CD14-positive monocyte (primary cell): Measurements from ENCODE around the gene CALML4. TPM values are rescaled to one million over a fixed set of nuclear protein-coding genes. Genes with fewer than 3 reads are reported as not detected.
A peak's percentile ranks its signal among the peaks of the same experiment; 100 is the strongest.

Experiments used
- DNase-seq, 3 donors: peaks; one replicate each; pipeline ENCODE4 v3.0.0-alpha.2; 2011 to 2022
- H2AFZ ChIP-seq: 2 replicates; pipeline ENCODE4 v1.6.0; 2012; ENCODE audit warnings: mild to moderate bottlenecking, low read depth, low read length, inconsistent platforms; ENCODE audit not compliant: insufficient read depth, poor library complexity, severe bottlenecking
- H3K27ac ChIP-seq, 2 donors: 1 replicate in 1 of 2; 2 replicates in 1 of 2; pipeline ENCODE4 v1.5.1; 2012 to 2013; ENCODE audit warnings: low read length in 2 of 2, control low read depth in 1 of 2, inconsistent platforms in 1 of 2, low read depth in 1 of 2, mild to moderate bottlenecking in 1 of 2
- H3K27me3 ChIP-seq, 2 donors: one replicate each; pipeline versions ENCODE4 v1.6.0 to v1.6.1; 2011 to 2013; ENCODE audit warnings: low read length in 2 of 2; ENCODE audit not compliant: control insufficient read depth in 2 of 2, insufficient read depth in 2 of 2
- H3K36me3 ChIP-seq, 2 donors: replicated peaks in 1 of 2; 1 replicate in 1 of 2; 2 replicates in 1 of 2; pipeline versions ENCODE4 v1.5.1 to v1.6.1; 2012 to 2013; ENCODE audit warnings: low read length in 2 of 2, control low read depth in 1 of 2, inconsistent platforms in 1 of 2, mild to moderate bottlenecking in 1 of 2; ENCODE audit not compliant: insufficient read depth in 2 of 2, control insufficient read depth in 1 of 2
- H3K4me1 ChIP-seq, 2 donors: 1 replicate in 1 of 2; 2 replicates in 1 of 2; pipeline versions ENCODE4 v1.5.1 to v1.6.1; 2012 to 2013; ENCODE audit warnings: low read length in 2 of 2, control low read depth in 1 of 2, inconsistent platforms in 1 of 2, mild to moderate bottlenecking in 1 of 2, moderate library complexity in 1 of 2; ENCODE audit not compliant: insufficient read depth in 2 of 2, control insufficient read depth in 1 of 2
- H3K4me2 ChIP-seq: replicated peaks from 2 replicates; pipeline ENCODE3; 2012; ENCODE audit warnings: low read length, moderate library complexity, mild to moderate bottlenecking; ENCODE audit not compliant: poor library complexity, severe bottlenecking; ENCODE audit errors: extremely low read depth
- H3K4me3 ChIP-seq, 3 experiments: fragments of 200-600 bp in 1 of 3; sonication (generic) in 1 of 3; replicated peaks in 1 of 3; 1 replicate in 2 of 3; 2 replicates in 1 of 3; pipeline ENCODE4 v1.5.1; 2011 to 2013; ENCODE audit warnings: low read length in 3 of 3, mild to moderate bottlenecking in 3 of 3, control low read depth in 2 of 3, low read depth in 2 of 3, inconsistent platforms in 1 of 3, moderate library complexity in 1 of 3
- H3K79me2 ChIP-seq: 2 replicates; pipeline ENCODE4 v1.6.0; 2012; ENCODE audit warnings: mild to moderate bottlenecking, control low read depth, inconsistent platforms, low read length, moderate library complexity; ENCODE audit not compliant: insufficient read depth
- H3K9ac ChIP-seq: 2 replicates; pipeline ENCODE4 v1.6.0; 2017; ENCODE audit warnings: low read length, mild to moderate bottlenecking; ENCODE audit not compliant: insufficient read depth, poor library complexity, severe bottlenecking
- H3K9me3 ChIP-seq, 2 donors: replicated peaks in 1 of 2; 1 replicate in 1 of 2; 2 replicates in 1 of 2; pipeline versions ENCODE4 v1.5.1 to v1.6.1; 2012 to 2013; ENCODE audit warnings: low read length in 2 of 2, control low read depth in 1 of 2; ENCODE audit not compliant: control insufficient read depth in 1 of 2, insufficient read depth in 1 of 2
- H4K20me1 ChIP-seq: 2 replicates; pipeline ENCODE4 v1.6.0; 2012; ENCODE audit warnings: mild to moderate bottlenecking, low read length, control low read depth, moderate library complexity; ENCODE audit not compliant: insufficient read depth
- H3K27ac Mint-ChIP-seq, 7 donors: one replicate each; pipeline ENCODE4 v1.8.0; 2020; ENCODE audit warnings: mild to moderate bottlenecking in 7 of 7, mixed read lengths in 7 of 7, moderate library complexity in 6 of 7, inconsistent platforms in 2 of 7
- H3K27me3 Mint-ChIP-seq, 3 donors: one replicate each; pipeline ENCODE4 v1.8.0; 2021 to 2022; ENCODE audit warnings: low read depth in 3 of 3, mild to moderate bottlenecking in 3 of 3, mixed read lengths in 3 of 3, moderate library complexity in 3 of 3, inconsistent platforms in 1 of 3
- H3K36me3 Mint-ChIP-seq, 2 donors: one replicate each; pipeline ENCODE4 v1.8.0; 2020; ENCODE audit warnings: mixed read lengths in 2 of 2, inconsistent platforms in 1 of 2, mild to moderate bottlenecking in 1 of 2
- H3K4me1 Mint-ChIP-seq: one replicate; pipeline ENCODE4 v1.8.0; 2020; ENCODE audit warnings: mild to moderate bottlenecking, mixed read lengths
- H3K4me3 Mint-ChIP-seq, 2 donors: one replicate each; pipeline ENCODE4 v1.8.0; 2020; ENCODE audit warnings: mild to moderate bottlenecking in 2 of 2, mixed read lengths in 2 of 2, moderate library complexity in 1 of 2
- H3K9me3 Mint-ChIP-seq, 7 donors: one replicate each; pipeline ENCODE4 v1.8.0; 2020 to 2022; ENCODE audit warnings: mixed read lengths in 7 of 7, mild to moderate bottlenecking in 6 of 7, moderate library complexity in 6 of 7, inconsistent platforms in 2 of 7
- CTCF ChIP-seq: fragments of 200-600 bp; IDR thresholded peaks from one replicate; pipeline ENCODE4 v1.8.0; 2022; ENCODE audit warnings: antibody characterized with exemption, mild to moderate bottlenecking
- whole genome bisulfite sequencing: methylation state at CpG from one replicate; pipeline ENCODE4 v1.1.5; 2013; ENCODE audit warnings: missing lambda C conversion rate; ENCODE audit not compliant: insufficient coverage; 5-methylcytosine and 5-hydroxymethylcytosine counted together
- intact Hi-C, 2 donors: fragments of 100-400 bp; cut with micrococcal nuclease; formaldehyde crosslinking; loops; one replicate each; pipeline versions ENCODE4 v1.15.0 to v1.15.1; 2023
- polyA plus RNA-seq, 3 donors: library from polyadenylated mRNA; depleted of rRNA in 1 of 3; unstranded in 2 of 3; stranded (reverse) in 1 of 3; fragments of 300-500 nt in 2 of 3; fragments of >200 nt in 1 of 3; fragmentation: Illumina TruSeq in 2 of 3; gene quantifications; 1 replicate in 2 of 3; 2 replicates in 1 of 3; pipeline ENCODE4 v1.2.3, GENCODE V29; 2012 to 2021

CALML4 gene
- polyA plus RNA-seq, 3 donors: 24.3 to 44.5 (median 38.8) TPM

GRCh38 chr15:68186671-68187397 lies 18.3 kb downstream of the CALML4 start:
- Histone ChIP-seq H2AFZ (no peak overlapping the region), H3K27ac (no peak overlapping the region), H4K20me1 (peaks cover 67% of the 10 kb centered on the region), H3K27me3 (no peaks in the 10 kb centered on the region), H3K79me2 (no peaks in the 10 kb centered on the region), H3K4me2 (no peak overlapping the region), H3K9me3 (no peaks in the 10 kb centered on the region), H3K4me3 (no peak overlapping the region), H3K4me1 (peaks cover 0 to 12% of the 10 kb centered on the region in 2 donors), H3K9ac (no peak overlapping the region), H3K36me3 (peaks cover 87 to 97% of the 10 kb centered on the region in 2 donors)
- WGBS: 100% methylated on average over 1 of the region's 5 CpGs
- intact Hi-C loops: no loop called here
- Mint-ChIP-seq H3K27ac (no peak overlapping the region), H3K9me3 (no peaks in the 10 kb centered on the region), H3K4me1 (peaks cover 16% of the 10 kb centered on the region), H3K27me3 (no peaks in the 10 kb centered on the region), H3K4me3 (no peak overlapping the region), H3K36me3 (peaks cover 79 to 90% of the 10 kb centered on the region in 2 donors)
- DNase-seq: no peak
- TF ChIP-seq CTCF: no peak

- H3K27ac Mint-ChIP-seq: peak overlapping the region; percentile 38 to 82 (median 72)
- Histone ChIP-seq H3K4me2 (no peak overlapping the region), H2AFZ (no peak overlapping the region), H3K27ac (peak overlapping the region in 1 of 2 donors; percentile 61), H4K20me1 (peaks cover 73% of the 10 kb centered on the region), H3K36me3 (peaks cover 91 to 97% of the 10 kb centered on the region in 2 donors), H3K4me3 (no peak overlapping the region), H3K79me2 (peaks cover 1% of the 10 kb centered on the region), H3K27me3 (no peaks in the 10 kb centered on the region), H3K9ac (no peak overlapping the region), H3K9me3 (no peaks in the 10 kb centered on the region), H3K4me1 (peaks cover 0 to 12% of the 10 kb centered on the region in 2 donors)
- no peak for TF ChIP-seq CTCF
- peaks cover 73 to 89% of the 10 kb centered on the region in 2 donors for H3K36me3 Mint-ChIP-seq
- intact Hi-C loops: no loop called here
- 17% methylated on average over 1 of the region's 5 CpGs for WGBS
- no peaks in the 10 kb centered on the region for H3K9me3 Mint-ChIP-seq
- H3K27me3 Mint-ChIP-seq: no peaks in the 10 kb centered on the region
- peak in 2 of 3 donors; percentile 9 to 74 for DNase-seq
- H3K4me1 Mint-ChIP-seq: peaks cover 16% of the 10 kb centered on the region
- no peak overlapping the region for H3K4me3 Mint-ChIP-seq
Observed at GRCh38 chr15:68184616-68185480, 20.3 kb downstream of the CALML4 start.
